H9 (cell line): ENCODE measurements around the gene RBM23. TPM values are rescaled to one million over a fixed set of nuclear protein-coding genes. Genes with fewer than 3 reads are reported as not detected.

Experiments used
- DNase-seq: peaks from one replicate; pipeline ENCODE4 v3.0.0-alpha.2; 2017
- H2AFZ ChIP-seq: one replicate; pipeline ENCODE4 v1.6.1; 2013; ENCODE audit warnings: mild to moderate bottlenecking, low read length, control low read depth, moderate library complexity
- H2AK5ac ChIP-seq: 2 replicates; pipeline ENCODE4 v1.6.1; 2013; ENCODE audit warnings: low read length, control low read depth, mixed read lengths; ENCODE audit not compliant: insufficient read length
- H2BK120ac ChIP-seq: one replicate; pipeline ENCODE4 v1.6.1; 2013; ENCODE audit warnings: low read depth, mild to moderate bottlenecking, low read length, control low read depth, inconsistent platforms; ENCODE audit not compliant: poor library complexity, severe bottlenecking
- H2BK12ac ChIP-seq: 2 replicates; pipeline ENCODE4 v1.6.1; 2013; ENCODE audit warnings: low read length, control low read depth, mixed read lengths, low read depth; ENCODE audit not compliant: insufficient read length
- H2BK15ac ChIP-seq: 2 replicates; pipeline ENCODE4 v1.6.1; 2013; ENCODE audit warnings: low read depth, low read length, control low read depth
- H2BK20ac ChIP-seq: one replicate; pipeline ENCODE4 v1.6.1; 2013; ENCODE audit warnings: low read depth, mild to moderate bottlenecking, low read length, control low read depth, inconsistent platforms; ENCODE audit not compliant: poor library complexity, severe bottlenecking
- H2BK5ac ChIP-seq: 2 replicates; pipeline ENCODE4 v1.6.1; 2013; ENCODE audit warnings: low read length, control low read depth, mixed read lengths; ENCODE audit not compliant: insufficient read length
- H3K14ac ChIP-seq: 2 replicates; pipeline ENCODE4 v1.6.1; 2013; ENCODE audit warnings: low read length, control low read depth; ENCODE audit not compliant: insufficient read depth
- H3K18ac ChIP-seq: 2 replicates; pipeline ENCODE4 v1.6.1; 2013; ENCODE audit warnings: low read depth, mild to moderate bottlenecking, mixed read lengths, low read length, control low read depth; ENCODE audit not compliant: insufficient read length
- H3K23ac ChIP-seq: 2 replicates; pipeline ENCODE4 v1.6.1; 2013; ENCODE audit warnings: low read length, control low read depth, mixed read lengths, low read depth; ENCODE audit not compliant: insufficient read length
- H3K23me2 ChIP-seq: 2 replicates; pipeline ENCODE4 v1.6.1; 2013; ENCODE audit warnings: low read depth, mild to moderate bottlenecking, mixed read lengths, low read length, control low read depth; ENCODE audit not compliant: insufficient read length, poor library complexity, severe bottlenecking
- H3K27ac ChIP-seq: 2 replicates; pipeline ENCODE4 v1.5.1; 2013; ENCODE audit warnings: low read length, control low read depth, mixed read lengths, low read depth; ENCODE audit not compliant: insufficient read length
- H3K27me3 ChIP-seq: 2 replicates; pipeline ENCODE4 v1.6.1; 2013; ENCODE audit warnings: low read length, control low read depth, inconsistent platforms; ENCODE audit not compliant: insufficient read depth
- H3K4ac ChIP-seq: 2 replicates; pipeline ENCODE4 v1.6.1; 2013; ENCODE audit warnings: low read depth, mild to moderate bottlenecking, control low read depth, inconsistent platforms, low read length, moderate library complexity
- H3K4me1 ChIP-seq: 2 replicates; pipeline ENCODE4 v1.6.1; 2013; ENCODE audit warnings: low read length, control low read depth, inconsistent platforms; ENCODE audit not compliant: insufficient read depth
- H3K4me2 ChIP-seq: 2 replicates; pipeline ENCODE4 v1.6.1; 2013; ENCODE audit warnings: low read length, control low read depth, mixed read lengths; ENCODE audit not compliant: insufficient read length, insufficient read depth
- H3K56ac ChIP-seq: 2 replicates; pipeline ENCODE4 v1.6.1; 2013; ENCODE audit warnings: low read depth, mild to moderate bottlenecking, mixed read lengths, low read length, control low read depth; ENCODE audit not compliant: insufficient read length
- H3K79me1 ChIP-seq: 2 replicates; pipeline ENCODE4 v1.6.1; 2013; ENCODE audit warnings: low read depth, mild to moderate bottlenecking, moderate library complexity, low read length, control low read depth, inconsistent platforms; ENCODE audit not compliant: insufficient read depth, poor library complexity, severe bottlenecking
- H3K79me2 ChIP-seq: 2 replicates; pipeline ENCODE4 v1.6.1; 2013; ENCODE audit warnings: low read length, control low read depth, inconsistent platforms; ENCODE audit not compliant: insufficient read depth
- H3K9ac ChIP-seq: 2 replicates; pipeline ENCODE4 v1.6.1; 2013; ENCODE audit warnings: low read length, control low read depth, mixed read lengths; ENCODE audit not compliant: insufficient read length; ENCODE audit errors: extremely low read depth
- H3K9me3 ChIP-seq: one replicate; pipeline ENCODE4 v1.6.1; 2013; ENCODE audit warnings: low read depth, low read length, inconsistent platforms; ENCODE audit not compliant: control insufficient read depth
- H3T11ph ChIP-seq: one replicate; pipeline ENCODE4 v1.6.1; 2013; ENCODE audit warnings: mild to moderate bottlenecking, low read length, control low read depth, inconsistent platforms
- H4K20me1 ChIP-seq: one replicate; pipeline ENCODE4 v1.6.1; 2013; ENCODE audit not compliant: control insufficient read depth, insufficient read length, insufficient read depth
- H4K5ac ChIP-seq: 2 replicates; pipeline ENCODE4 v1.6.1; 2013; ENCODE audit warnings: low read depth, mild to moderate bottlenecking, mixed read lengths, low read length, control low read depth; ENCODE audit not compliant: insufficient read length
- H4K8ac ChIP-seq: replicated peaks from 2 replicates; pipeline ENCODE4 v1.6.1; 2013; ENCODE audit warnings: low read length, control low read depth, mixed read lengths, low read depth; ENCODE audit not compliant: insufficient read length
- H4K91ac ChIP-seq: 2 replicates; pipeline ENCODE4 v1.6.1; 2013; ENCODE audit warnings: low read depth, mild to moderate bottlenecking, moderate library complexity, mixed read lengths, low read length, control low read depth; ENCODE audit not compliant: insufficient read length
- H3K27ac Mint-ChIP-seq, 3 experiments: 2 replicates in 2 of 3; 3 replicates in 1 of 3; pipeline ENCODE4 v1.8.0; 2020 to 2021; ENCODE audit warnings: mixed read lengths in 3 of 3, mild to moderate bottlenecking in 1 of 3, moderate library complexity in 1 of 3
- H3K27me3 Mint-ChIP-seq: 2 replicates; pipeline ENCODE4 v1.8.0; 2021; ENCODE audit warnings: low read depth, mild to moderate bottlenecking, moderate library complexity, mixed read lengths
- H3K36me3 Mint-ChIP-seq, 3 experiments: 2 replicates in 2 of 3; 3 replicates in 1 of 3; pipeline ENCODE4 v1.8.0; 2020 to 2021; ENCODE audit warnings: low read depth in 3 of 3, mixed read lengths in 3 of 3; ENCODE audit not compliant: insufficient read depth in 1 of 3
- H3K4me1 Mint-ChIP-seq, 2 experiments: 2 replicates each; pipeline ENCODE4 v1.8.0; 2020; ENCODE audit warnings: mixed read lengths in 2 of 2
- H3K4me3 Mint-ChIP-seq, 2 experiments: 2 replicates in 1 of 2; 3 replicates in 1 of 2; pipeline ENCODE4 v1.8.0; 2020 to 2021; ENCODE audit warnings: mild to moderate bottlenecking in 2 of 2, mixed read lengths in 2 of 2, moderate library complexity in 1 of 2
- H3K9me3 Mint-ChIP-seq, 2 experiments: 2 replicates in 1 of 2; 3 replicates in 1 of 2; pipeline ENCODE4 v1.8.0; 2020; ENCODE audit warnings: mild to moderate bottlenecking in 2 of 2, mixed read lengths in 2 of 2, moderate library complexity in 1 of 2
- WGBS: extraction: QIAGEN DNeasy Blood & Tissue Kit; methylation state at CpG from one replicate; pipeline ENCODE4 v1.1.7; 2013; ENCODE audit warnings: missing lambda C conversion rate, low lambda C conversion rate, mixed read lengths; ENCODE audit not compliant: insufficient read length; ENCODE audit errors: extremely low coverage; 5-methylcytosine and 5-hydroxymethylcytosine counted together
- total RNA-seq: library from RNA; stranded (reverse); gene quantifications from 2 replicates; pipeline ENCODE4 v1.2.1, GENCODE V29; 2021
- TF ChIP-seq, protein P1 (sequence below): fragments of 200-600 bp; sonication (generic); conservative IDR thresholded peaks from 3 replicates; pipeline ENCODE4 v1.8.0; 2021; ENCODE audit warnings: antibody characterized with exemption, mild to moderate bottlenecking

The RBM23 gene
- total RNA-seq, 1 experiment from 2014 or later: 79.0 TPM

DNA sequence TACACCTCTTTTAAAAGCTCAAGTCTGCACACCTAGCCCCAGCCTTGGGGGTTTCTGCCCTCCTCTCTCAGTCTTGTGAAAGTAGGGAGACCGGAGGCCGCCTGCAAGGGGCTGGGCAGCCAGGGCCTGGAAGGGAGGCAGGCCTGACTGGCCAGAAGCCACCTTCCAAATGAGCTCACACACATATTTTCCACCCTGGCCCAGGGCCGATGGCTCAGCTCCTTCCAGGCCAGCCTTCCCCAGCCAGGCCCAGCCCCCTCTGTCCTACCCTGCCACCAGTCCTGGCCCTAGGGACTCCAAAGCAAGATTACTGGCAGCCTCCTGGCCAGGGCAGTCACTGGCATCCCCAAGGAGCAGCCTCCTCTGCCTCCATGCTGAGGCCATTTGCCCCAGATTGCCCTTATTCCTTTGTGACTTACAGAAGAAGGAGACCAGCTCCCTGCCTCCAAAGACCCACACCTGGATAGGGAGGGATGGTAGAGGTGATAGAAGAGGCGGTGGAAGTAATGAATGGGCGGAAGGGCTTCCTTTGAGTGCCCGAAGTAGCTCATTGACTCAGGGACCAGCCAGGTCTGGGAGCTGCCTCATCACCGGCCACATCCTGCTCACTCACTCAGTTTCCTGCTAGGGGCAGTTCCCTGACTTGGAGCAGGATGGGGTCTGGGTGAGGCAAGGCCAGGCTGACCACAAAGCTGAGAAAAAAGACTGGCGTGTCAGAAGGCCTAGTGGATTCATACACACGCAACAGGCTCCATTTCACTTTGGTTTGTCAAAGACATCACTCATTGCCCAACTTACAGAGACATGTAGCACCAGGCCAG is 67.8 kb downstream of the RBM23 start:
- no peaks in the 10 kb centered on the region for H3K27me3 ChIP-seq
- no peak overlapping the region for H3K23ac ChIP-seq
- H3K27ac Mint-ChIP-seq: no peak overlapping the region
- H2AFZ ChIP-seq: no peak overlapping the region
- no peak for DNase-seq
- TF ChIP-seq, protein P1, sequence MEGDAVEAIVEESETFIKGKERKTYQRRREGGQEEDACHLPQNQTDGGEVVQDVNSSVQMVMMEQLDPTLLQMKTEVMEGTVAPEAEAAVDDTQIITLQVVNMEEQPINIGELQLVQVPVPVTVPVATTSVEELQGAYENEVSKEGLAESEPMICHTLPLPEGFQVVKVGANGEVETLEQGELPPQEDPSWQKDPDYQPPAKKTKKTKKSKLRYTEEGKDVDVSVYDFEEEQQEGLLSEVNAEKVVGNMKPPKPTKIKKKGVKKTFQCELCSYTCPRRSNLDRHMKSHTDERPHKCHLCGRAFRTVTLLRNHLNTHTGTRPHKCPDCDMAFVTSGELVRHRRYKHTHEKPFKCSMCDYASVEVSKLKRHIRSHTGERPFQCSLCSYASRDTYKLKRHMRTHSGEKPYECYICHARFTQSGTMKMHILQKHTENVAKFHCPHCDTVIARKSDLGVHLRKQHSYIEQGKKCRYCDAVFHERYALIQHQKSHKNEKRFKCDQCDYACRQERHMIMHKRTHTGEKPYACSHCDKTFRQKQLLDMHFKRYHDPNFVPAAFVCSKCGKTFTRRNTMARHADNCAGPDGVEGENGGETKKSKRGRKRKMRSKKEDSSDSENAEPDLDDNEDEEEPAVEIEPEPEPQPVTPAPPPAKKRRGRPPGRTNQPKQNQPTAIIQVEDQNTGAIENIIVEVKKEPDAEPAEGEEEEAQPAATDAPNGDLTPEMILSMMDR: no peak
- H3K4ac ChIP-seq: no peak overlapping the region
- H4K91ac ChIP-seq: no peak overlapping the region
- H4K5ac ChIP-seq: no peak overlapping the region
- H4K20me1 ChIP-seq: no peaks in the 10 kb centered on the region
- H3K4me1 Mint-ChIP-seq: peaks cover 21 to 27% of the 10 kb centered on the region in 2 experiments
- no peak overlapping the region for H3K9ac ChIP-seq
- no CpG with 5 or more reads among the region's 9 CpGs for WGBS
- H3K18ac ChIP-seq: no peak overlapping the region
- H4K8ac ChIP-seq: no peak overlapping the region
- H3K27me3 Mint-ChIP-seq: no peaks in the 10 kb centered on the region; the same call in 1 of the 2 replicates
- H3K9me3 Mint-ChIP-seq: no peaks in the 10 kb centered on the region
- H3K4me2 ChIP-seq: no peak overlapping the region
- H3K9me3 ChIP-seq: no peaks in the 10 kb centered on the region
- no peak overlapping the region for H2BK12ac ChIP-seq
- no peak overlapping the region for H3T11ph ChIP-seq
- peaks cover 3 to 6% (median 3%) of the 10 kb centered on the region in 3 experiments; a peak in 4 of 7 replicates for H3K36me3 Mint-ChIP-seq
- H2BK20ac ChIP-seq: no peak overlapping the region
- H2BK15ac ChIP-seq: no peak overlapping the region
- H3K4me3 Mint-ChIP-seq: no peak overlapping the region
- H3K23me2 ChIP-seq: no peaks in the 10 kb centered on the region
- H3K14ac ChIP-seq: no peak overlapping the region; the same call in 1 of the 2 replicates
- H2BK5ac ChIP-seq: no peak overlapping the region
- H3K79me1 ChIP-seq: no peaks in the 10 kb centered on the region
- H3K4me1 ChIP-seq: peaks cover 2% of the 10 kb centered on the region; the same call in 1 of the 2 replicates
- H2BK120ac ChIP-seq: no peak overlapping the region
- H3K27ac ChIP-seq: no peak overlapping the region
- H3K56ac ChIP-seq: no peak overlapping the region
- no peak overlapping the region for H2AK5ac ChIP-seq
- no peaks in the 10 kb centered on the region for H3K79me2 ChIP-seq
